DMS114 treated with DMSO at 0.1 percent for 48 hours (cell line): ENCODE results near the gene THAP9.
A peak's percentile ranks its signal among the peaks of the same experiment; 100 is the strongest.
"Not testable (repeated sequence)": the region's sequence is repeated elsewhere in the genome, so short reads cannot be mapped to it uniquely, and the experiment has no call there.

Source experiments
- DNase-seq: peaks from one replicate; lab custom pipeline; 2025; ENCODE audit not compliant: unreplicated experiment; lab: John Stamatoyannopoulos, UW

Gene THAP9

DNA sequence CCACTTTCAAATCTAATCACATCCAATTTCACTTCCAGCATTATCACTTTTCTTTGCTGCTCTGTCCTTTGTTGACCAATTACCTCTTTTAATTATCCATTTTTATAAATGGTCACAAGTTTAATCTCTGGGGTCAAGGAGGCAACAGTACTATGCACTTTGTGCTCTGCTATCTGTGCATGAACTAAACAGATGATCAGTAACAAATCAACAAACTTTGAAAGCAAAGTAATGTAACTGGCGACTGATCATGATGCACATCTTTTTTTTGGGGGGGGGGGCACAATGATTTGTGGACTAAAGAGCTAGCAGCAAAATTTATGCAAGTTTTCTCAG, 8.1 kb upstream of the THAP9 start:
- no peak for DNase-seq

DNA sequence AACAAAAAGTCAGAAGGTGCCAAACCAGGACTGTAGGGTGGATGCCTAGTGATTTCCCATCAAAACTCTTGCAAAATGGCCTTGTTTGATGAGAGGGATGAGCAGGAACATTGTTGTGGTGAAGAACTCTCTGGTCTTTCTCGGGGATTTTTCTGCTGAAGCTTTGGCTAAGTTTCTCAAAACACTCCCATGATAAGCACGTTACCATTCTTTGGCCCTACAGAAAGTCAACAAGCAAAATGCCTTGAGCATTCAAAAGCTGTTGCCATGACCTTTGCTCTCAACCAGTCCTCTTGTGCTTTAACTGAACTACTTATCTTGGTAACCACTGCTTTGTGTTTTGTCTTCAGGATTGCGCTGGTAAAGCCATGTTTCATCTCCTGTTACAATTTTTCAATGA, 6.6 kb upstream of the THAP9 start:
- no peak for DNase-seq

DNA sequence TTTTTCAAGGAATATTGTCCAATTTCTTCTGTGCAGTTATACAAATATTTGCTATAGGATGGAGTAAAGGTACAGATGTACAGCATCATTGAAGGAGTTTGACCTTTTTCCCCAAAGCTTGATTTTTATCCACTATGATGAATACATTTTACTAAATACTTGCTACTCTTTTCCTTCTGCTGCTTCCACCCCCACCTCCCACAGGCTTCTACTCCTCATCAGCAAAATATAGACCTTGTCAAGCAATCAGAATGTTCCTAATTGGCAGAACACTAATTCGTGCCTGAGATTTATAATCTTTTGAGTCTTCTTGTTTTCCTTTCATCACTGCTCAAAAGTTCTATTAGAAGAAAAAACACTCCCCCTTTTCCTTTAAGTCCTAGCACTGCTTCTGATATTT, 3.8 kb upstream of the THAP9 start:
- no peak for DNase-seq

DNA sequence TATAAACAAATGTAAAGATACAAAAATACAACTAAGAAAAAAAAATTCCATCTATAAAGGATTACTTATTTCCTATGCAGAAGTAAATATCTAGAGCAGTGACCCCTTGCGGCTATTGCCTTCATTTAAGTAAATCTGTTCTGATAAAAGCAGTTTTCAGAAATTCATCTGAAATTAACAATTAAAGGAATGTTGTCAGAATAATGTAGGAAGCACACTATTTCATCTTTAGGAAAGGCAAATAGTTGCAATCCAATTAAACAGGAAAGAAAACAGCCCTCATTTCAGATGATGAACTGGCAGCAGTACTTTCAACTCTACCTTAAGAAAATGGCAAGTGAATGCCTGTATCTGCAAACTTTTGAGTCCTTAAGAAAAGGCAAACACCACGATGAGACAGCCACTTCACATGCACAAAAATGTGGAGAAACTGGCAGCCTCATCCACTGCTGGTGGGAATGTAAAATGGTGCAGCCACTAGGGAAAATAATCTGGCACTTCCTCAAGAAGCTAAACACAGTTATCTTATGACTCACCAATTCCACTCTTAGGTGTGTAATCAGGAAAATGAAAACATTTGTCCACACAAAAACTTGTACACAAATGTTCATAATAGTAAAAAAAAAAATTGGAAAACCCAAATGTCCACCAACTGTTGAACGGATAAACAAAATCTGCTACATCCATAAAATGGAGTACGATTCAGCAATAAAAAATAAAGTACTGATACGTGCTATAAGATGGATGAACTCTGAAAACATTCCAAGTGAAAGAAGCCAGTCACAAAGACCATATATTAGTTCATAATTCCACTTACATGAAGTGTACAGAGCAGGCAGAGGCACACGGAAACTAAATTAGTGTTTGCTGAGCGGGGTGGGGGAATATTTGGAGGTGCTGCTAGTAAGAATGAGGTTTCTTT, 2.0 kb upstream of the THAP9 start:
- DNase-seq = peak; percentile 18

DNA sequence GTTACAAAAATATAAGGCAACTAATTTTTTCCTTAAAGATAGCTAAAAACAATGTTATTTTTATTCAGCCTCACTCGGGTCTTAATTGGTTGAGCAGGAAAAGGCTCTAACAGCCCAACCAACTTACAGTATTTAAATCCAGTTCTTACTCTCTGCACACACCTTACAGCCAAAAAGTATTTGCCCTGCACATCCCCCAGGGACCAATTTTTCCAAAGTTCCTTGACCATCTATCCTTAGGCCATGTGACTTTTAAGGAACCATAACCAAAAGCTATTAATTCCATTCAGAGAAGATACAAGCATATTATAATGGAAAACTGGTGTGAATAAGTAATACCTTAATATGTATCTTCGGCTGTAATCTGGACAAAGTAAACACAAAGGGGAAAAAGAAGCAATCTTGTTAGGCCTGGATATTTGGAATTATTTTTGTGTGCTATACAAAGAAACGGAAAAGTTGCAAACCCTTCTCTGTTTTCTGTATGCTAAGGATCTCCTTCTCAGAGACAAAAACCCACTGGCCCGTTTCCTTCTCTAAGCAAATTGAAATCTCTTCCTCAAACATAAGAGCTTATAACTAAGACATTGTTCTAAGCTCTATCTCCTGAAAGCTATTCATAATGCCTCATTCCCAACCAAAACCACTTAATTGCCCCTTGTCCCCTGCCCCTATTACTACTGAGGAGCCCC, 1.0 kb upstream of the THAP9 start:
- no peak for DNase-seq

DNA sequence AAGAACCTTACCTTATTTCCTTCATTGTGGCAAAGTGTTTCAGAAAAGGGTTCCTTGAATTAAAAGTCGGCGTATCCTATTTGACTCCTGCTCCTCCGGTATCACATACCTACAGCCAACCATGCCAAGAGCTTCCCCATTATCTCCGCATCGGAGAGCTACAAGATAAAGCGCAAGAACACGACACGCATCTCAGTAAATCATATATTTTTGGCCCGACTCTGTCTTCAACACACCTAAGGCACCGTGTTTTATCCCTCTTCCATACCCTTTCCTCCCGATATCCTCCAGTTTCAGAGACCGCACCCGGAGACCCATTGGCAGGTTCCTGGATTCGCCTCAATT, 497 bp upstream of the THAP9 start:
- DNase-seq = peak; percentile 46

DNA sequence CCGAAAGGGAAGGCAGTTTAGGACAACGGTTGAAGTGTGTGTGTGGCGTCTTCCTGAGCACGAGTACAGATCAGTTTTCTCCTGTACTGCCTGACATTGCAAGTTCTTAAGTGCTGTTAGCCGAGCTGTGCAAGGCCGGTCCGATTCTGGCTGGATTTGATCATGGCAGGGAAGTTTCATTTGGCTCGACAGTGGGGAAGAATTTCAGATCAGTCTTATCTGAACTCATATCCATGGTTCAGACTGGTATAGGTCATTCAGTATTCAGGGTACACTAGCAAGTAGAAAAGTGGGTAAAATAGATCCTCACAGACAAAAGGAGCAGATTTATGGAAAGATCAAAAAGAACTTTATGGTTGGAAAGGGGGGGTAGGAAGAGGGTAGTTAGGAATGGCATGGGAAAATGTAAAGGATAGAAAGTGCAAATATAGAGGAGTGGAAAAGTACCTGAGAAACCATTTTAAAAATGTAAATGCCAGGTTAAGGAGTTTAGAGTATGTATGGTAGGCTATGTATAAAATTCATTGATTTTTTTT, 716 bp downstream of the THAP9 start:
- no peak for DNase-seq

DNA sequence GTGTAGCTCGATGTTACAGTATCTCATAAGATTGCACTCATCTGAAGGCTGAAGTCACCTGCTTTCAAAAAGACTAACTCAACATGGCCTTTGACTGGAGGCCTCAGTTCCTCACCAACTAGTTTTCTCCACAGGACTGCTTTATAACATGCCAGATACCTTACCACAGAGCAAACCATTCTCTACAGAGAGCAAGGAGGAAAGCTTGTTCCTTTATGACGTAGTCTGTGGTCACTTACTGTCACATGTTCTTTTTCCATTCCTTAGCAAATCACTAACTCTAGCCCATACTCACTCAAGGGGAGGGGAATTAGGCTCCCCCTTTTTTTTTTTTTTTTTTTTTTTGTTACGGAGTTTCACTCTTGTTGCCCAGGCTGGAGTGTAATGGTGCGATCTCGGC, 3.2 kb downstream of the THAP9 start:
- no peak for DNase-seq

DNA sequence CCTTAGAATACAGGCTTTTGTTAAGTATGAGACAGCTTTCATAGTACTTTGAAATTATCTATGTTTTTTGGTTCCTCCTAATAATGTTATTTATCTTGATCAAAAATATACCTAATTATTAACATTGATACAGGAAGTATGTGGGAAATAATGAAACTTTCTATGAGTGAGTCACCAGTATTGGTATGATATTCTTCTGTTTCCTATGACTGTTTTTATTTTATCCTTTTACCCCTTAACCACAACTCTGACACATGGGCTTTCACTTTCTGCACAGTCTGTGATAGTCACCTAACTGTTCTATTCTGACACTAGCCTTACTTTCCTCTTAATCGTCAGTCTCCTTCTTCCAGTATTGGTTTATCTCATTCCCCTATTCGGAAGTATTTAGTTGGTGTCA, 4.7 kb downstream of the THAP9 start:
- no peak for DNase-seq

DNA sequence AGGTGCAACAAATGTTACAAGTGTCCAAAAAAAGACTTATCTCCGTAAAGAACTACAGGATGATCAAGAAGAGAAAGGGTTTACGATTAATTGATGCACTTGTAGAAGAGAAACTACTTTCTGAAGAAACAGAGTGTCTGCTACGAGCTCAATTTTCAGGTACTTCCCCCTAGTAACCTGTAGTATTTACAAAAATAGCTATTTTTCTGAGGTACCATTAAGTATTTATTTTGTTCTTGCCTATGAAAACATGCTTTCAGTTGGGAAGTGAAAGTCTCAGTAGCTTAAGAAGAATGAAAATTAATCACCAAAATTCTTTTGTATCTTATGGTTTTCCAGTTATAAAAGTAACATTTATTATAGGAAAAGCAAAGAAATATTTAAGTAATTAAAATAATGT, 5.9 kb downstream of the THAP9 start:
- no peak for DNase-seq

DNA sequence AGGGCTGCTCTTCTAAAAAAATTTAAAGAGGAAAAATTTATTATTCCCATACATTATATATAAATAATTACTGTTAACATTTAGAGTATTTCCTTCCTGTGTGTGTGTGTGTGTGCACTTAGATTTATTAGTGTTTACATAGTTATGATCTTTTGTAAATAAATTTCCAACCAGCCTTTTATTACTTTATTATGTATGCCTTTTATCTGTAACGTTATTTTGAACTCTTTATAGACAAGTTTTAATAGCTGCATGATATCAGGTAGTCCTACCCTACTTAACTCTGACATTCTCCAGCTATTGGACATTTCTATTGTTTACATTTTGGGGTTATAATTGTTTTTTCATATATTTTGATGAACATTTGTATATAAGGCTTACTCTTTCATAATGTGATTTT, 8.8 kb downstream of the THAP9 start:
- no peak for DNase-seq

DNA sequence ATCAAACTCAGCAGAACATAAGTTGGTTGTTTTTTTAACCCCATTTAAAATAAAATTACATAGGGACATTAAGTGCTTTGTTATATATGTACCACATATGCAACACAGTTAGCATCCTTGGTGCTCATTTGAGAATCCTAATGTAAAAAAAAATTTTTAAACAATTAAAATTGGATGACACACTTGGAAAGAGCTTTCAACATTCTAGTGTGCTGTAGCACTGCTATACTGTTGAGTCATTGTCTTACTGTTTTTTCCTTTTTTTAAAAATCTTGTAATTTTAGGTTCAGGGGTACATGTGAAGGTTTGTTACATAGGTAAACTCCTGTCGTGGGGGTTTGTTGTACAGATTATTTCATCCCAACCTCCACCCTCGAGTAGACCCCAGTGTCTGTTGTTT, 12.8 kb downstream of the THAP9 start:
- no peak for DNase-seq

DNA sequence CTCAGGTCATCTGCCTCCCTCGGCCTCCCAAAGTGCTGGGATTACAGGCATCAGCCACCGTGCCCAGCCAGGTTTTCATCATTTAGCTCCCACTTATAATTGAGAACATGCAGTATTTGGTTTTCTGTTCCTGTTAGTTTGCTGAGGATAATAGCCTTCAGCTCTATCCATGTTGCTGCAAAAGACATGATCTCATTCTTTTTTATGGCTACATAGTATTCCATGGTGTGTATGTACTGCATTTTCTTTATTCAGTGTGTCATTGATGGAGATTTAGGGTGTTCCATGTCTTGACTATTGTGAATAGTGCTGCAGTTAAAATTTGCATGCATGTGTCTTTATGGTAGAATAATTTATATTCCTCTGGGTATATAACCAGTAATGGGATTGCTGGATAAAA, 13.4 kb downstream of the THAP9 start:
- not testable (repeated sequence) for DNase-seq

DNA sequence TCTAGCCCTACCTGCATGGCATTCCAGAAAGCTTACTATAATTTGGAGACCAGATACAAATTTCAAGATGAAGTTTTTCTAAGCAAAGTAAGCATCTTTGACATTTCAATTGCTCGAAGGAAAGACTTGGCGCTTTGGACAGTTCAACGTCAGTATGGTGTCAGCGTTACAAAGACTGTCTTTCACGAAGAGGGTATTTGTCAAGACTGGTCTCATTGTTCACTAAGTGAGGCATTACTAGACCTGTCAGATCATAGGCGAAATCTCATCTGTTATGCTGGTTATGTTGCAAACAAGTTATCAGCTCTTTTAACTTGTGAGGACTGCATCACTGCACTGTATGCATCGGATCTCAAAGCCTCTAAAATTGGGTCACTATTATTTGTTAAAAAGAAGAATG, 17.6 kb downstream of the THAP9 start:
- DNase-seq = no peak

DNA sequence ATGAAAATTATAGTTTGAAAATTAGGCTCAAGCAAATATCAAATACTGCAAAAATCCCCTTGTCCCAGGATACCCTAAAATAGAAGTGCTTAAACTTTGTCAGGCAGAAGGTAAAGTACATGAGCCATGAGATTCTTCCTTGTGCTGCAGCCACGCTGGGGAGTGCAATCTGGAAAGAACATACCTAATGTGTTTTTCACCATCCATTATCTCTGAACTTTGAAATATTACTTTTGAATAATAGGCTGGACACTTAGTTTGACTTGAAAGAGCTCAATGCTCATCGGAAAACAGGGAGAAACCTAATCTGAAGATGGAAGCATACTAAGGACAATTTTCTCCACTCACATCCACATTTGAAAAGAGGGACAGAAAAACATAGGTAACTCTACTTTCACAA, 18.9 kb downstream of the THAP9 start:
- DNase-seq = no peak

DNA sequence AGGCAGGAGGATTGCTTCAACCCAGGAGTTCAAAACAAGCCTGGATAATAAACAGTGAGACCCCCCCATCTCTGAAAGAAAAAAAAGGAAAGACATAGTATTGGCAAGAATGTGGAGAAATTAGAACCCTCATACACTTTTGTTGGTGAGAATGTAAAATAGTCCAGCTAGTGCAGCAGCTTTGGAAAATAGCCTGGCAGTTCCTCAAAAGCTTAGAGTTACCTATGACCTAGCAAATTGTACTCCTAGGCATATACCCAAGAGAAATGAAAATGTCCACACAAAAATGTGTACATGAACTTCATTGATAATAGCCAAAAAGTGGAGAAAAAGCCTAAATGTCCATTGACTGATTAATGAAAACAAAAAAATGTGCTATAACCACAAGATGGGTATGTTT, 21.3 kb downstream of the THAP9 start:
- DNase-seq = no peak

DNA sequence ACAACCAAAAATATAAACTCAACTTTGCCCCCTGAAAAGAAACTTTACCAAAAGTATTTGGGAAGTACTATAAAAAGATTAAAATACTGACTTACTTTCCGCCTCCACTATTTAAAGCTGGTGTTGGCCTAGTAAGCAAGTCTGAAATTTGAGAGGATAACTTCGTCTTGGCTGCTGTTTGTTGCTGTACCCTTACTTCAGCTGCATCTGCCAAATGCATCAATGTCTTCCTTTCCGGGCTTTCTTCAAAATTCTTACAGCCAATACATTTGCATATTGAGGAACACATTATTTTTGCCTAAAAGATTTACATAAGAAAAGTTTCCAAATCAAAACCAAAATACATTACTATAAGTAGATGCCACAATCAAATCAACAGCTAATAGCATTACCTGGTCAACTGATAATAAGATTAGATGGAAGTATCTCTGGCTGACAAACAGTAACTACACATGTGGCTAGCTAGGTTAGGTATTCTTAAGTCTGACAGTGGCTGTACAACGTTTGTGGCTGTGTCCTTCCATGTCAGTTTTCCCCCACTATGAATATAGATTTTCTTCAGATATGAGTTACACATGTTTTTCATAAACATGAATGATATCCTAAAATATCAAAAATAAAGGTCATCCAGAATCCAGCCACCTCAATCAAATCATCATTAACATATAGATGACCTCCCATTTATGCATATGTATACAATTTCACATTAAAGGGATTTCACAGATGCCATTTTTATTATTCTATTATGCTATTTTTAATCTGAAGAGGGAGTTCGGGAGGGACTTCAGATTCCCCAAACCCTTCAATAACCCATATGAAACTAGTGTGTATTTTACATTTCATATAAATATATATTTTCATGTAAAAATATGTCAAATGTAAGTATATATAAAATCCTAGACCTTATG, 30.6 kb downstream of the THAP9 start:
- DNase-seq = no peak

DNA sequence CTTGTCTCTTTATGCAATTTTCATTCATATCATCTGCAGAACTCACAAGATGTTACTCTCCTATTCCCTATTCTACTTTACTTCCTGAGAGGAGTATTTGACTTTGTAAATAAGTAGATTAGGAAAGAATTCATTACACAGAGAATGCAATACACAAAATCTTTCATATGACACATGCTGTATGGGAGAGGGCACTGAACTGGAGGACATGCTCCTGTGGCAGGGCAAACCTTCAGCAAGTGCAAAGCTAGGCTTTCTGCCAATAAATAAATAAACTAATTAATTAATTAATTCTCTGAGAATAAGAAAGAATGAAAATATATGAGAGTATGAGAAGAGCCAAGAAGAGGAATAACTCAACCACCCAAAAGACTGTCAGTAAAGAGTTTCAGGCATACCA, 33.9 kb downstream of the THAP9 start:
- DNase-seq = no peak

DNA sequence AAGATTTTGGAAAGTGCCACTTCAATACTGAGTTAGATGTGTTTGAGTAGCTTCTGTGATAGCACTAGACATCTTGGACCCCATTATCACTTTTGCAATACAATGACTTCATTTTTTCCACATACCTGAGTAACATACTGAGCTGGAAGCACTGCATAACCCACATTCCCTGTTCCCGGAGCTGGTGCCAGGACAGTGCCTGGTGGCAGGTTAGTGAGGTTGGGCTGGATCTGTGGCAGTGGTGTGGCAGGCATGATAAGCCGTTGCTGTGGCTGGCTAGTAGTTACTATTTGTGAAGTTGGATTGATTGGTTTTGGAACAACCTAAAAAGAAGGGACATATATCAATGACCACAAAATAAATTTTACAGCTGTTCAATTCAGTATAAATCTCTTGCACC, 38.9 kb downstream of the THAP9 start:
- no peak for DNase-seq

DNA sequence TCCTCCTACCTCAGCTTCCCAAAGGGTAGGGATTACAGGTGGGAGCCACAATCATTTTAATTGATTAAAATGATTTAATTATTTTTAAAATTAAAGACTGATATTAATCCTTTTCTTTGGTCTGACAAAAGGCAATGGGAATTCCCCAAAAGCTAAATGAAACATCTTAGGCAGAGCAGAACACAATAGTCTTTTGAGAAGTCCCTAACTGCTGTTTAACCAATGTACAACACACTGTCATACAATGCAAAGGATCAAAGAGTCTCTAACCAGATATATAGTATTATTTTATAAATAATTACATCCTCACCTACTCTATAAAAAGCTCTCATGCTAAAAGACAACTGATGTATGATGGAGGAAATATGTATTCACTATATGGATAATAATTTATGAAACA, 47.0 kb downstream of the THAP9 start:
- no peak for DNase-seq

DNA sequence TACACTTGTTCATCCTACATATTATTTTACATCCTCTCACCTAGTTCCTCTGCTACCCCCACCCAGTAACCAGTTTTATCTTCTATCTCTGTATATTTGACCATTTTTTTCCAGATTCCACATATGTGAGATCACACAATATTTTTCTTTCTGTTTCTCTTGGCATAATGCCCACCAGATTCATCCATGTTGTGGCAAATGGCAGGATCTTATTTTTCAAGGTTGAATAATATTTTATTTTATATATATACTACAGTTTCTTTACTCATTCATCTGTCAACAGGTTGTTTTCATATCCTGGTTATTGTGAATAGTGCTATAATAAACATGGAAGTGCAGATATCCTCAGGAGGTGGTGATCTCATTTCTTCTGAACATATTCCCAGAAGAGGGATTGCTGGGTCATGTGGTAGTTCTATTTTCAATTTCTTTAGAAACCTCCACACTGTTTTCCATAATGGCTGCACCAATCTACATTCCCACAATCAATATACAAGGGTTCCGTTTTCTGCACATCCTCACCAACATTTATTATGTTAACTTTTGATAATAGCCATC, 48.2 kb downstream of the THAP9 start:
- no peak for DNase-seq
